Astrocyte (in vitro differentiated cells and primary cell): ENCODE results near the gene HHIPL2. TPM values are rescaled to one million over a fixed set of nuclear protein-coding genes. Genes with fewer than 3 reads are reported as not detected.

ENCODE experiments used
- DNase-seq: peaks from one replicate; pipeline ENCODE4 v3.0.0-alpha.2; 2010; ENCODE audit warnings: low read depth
- FAIRE-seq: peaks from 2 replicates; lab custom pipeline; 2011; peaks lifted over from hg19 to GRCh38; lab: Jason Lieb, UNC
- H2AFZ ChIP-seq: 2 replicates; pipeline ENCODE4 v1.6.0; 2012; ENCODE audit warnings: low read depth, low read length, inconsistent platforms
- H3K27ac ChIP-seq: 2 replicates; pipeline ENCODE4 v1.5.1; 2011; ENCODE audit warnings: low read depth, low read length, inconsistent platforms
- H3K27me3 ChIP-seq: 2 replicates; pipeline ENCODE4 v1.6.0; 2011; ENCODE audit warnings: low read length, inconsistent platforms; ENCODE audit not compliant: insufficient read depth
- H3K36me3 ChIP-seq: 2 replicates; pipeline ENCODE4 v1.5.1; 2011; ENCODE audit warnings: low read length, inconsistent platforms; ENCODE audit not compliant: insufficient read depth
- H3K4me1 ChIP-seq: 2 replicates; pipeline ENCODE4 v1.5.1; 2011; ENCODE audit warnings: low read length, inconsistent platforms; ENCODE audit not compliant: insufficient read depth
- H3K4me2 ChIP-seq: 2 replicates; pipeline ENCODE4 v1.6.0; 2012; ENCODE audit warnings: low read length, inconsistent platforms
- H3K4me3 ChIP-seq: 2 replicates; pipeline ENCODE4 v1.5.1; 2011; ENCODE audit warnings: low read depth, mild to moderate bottlenecking, low read length, inconsistent platforms; ENCODE audit not compliant: insufficient read depth
- H3K79me2 ChIP-seq: 2 replicates; pipeline ENCODE4 v1.6.0; 2012; ENCODE audit warnings: mild to moderate bottlenecking, low read length, inconsistent platforms; ENCODE audit not compliant: insufficient read depth
- H3K9ac ChIP-seq: 2 replicates; pipeline ENCODE4 v1.6.0; 2012; ENCODE audit warnings: mild to moderate bottlenecking, low read length, inconsistent platforms
- H3K9me3 ChIP-seq: 2 replicates; pipeline ENCODE4 v1.5.1; 2012; ENCODE audit warnings: low read depth, mild to moderate bottlenecking, low read length, inconsistent platforms; ENCODE audit not compliant: insufficient read depth
- H4K20me1 ChIP-seq: 2 replicates; pipeline ENCODE4 v1.6.0; 2012; ENCODE audit warnings: low read length, inconsistent platforms; ENCODE audit not compliant: insufficient read depth
- H3K27ac Mint-ChIP-seq: one replicate; pipeline ENCODE4 v1.8.0; 2021; ENCODE audit warnings: mild to moderate bottlenecking, mixed read lengths; ENCODE audit not compliant: unreplicated experiment
- H3K27me3 Mint-ChIP-seq: one replicate; pipeline ENCODE4 v1.8.0; 2021; ENCODE audit warnings: low read depth, mixed read lengths; ENCODE audit not compliant: unreplicated experiment
- H3K36me3 Mint-ChIP-seq: one replicate; pipeline ENCODE4 v1.8.0; 2021; ENCODE audit warnings: low read depth, mixed read lengths; ENCODE audit not compliant: unreplicated experiment
- H3K4me1 Mint-ChIP-seq: one replicate; pipeline ENCODE4 v1.8.0; 2021; ENCODE audit warnings: low read depth, mixed read lengths; ENCODE audit not compliant: unreplicated experiment
- H3K4me3 Mint-ChIP-seq: one replicate; pipeline ENCODE4 v1.8.0; 2021; ENCODE audit warnings: mild to moderate bottlenecking, moderate library complexity, mixed read lengths; ENCODE audit not compliant: unreplicated experiment
- H3K9me3 Mint-ChIP-seq: one replicate; pipeline ENCODE4 v1.8.0; 2021; ENCODE audit warnings: mild to moderate bottlenecking, mixed read lengths; ENCODE audit not compliant: unreplicated experiment
- CTCF ChIP-seq: IDR thresholded peaks from 2 replicates; pipeline ENCODE4 v1.5.1; 2011; ENCODE audit warnings: low read depth, mild to moderate bottlenecking, inconsistent platforms, low read length, moderate library complexity; ENCODE audit not compliant: insufficient read depth
- EZH2 ChIP-seq: IDR thresholded peaks from 2 replicates; pipeline ENCODE4 v1.6.1; 2012; ENCODE audit warnings: mild to moderate bottlenecking, low read length, inconsistent platforms; ENCODE audit not compliant: insufficient read depth
- total RNA-seq: library from RNA; stranded (reverse); gene quantifications from 2 replicates; pipeline ENCODE4 v1.2.1, GENCODE V29; 2021

The HHIPL2 gene
- total RNA-seq, 1 donor from 2014 or later: 0.16 TPM

- Histone ChIP-seq H3K4me2 (no peak overlapping the region), H4K20me1 (no peaks in the 10 kb centered on the region), H3K4me3 (no peak overlapping the region), H3K9ac (no peak overlapping the region), H3K27ac (no peak overlapping the region), H2AFZ (no peak overlapping the region), H3K4me1 (no peaks in the 10 kb centered on the region), H3K36me3 (peaks cover 11% of the 10 kb centered on the region), H3K79me2 (peaks cover 2% of the 10 kb centered on the region), H3K27me3 (no peaks in the 10 kb centered on the region), H3K9me3 (no peaks in the 10 kb centered on the region)
- no peak overlapping the region for H3K27ac Mint-ChIP-seq
- no peak overlapping the region for H3K4me3 Mint-ChIP-seq
- TF ChIP-seq CTCF (no peak), EZH2 (no peak)
- H3K9me3 Mint-ChIP-seq: no peaks in the 10 kb centered on the region
- H3K27me3 Mint-ChIP-seq: no peaks in the 10 kb centered on the region
- peaks cover 8% of the 10 kb centered on the region for H3K4me1 Mint-ChIP-seq
- FAIRE-seq (no peak), DNase-seq (no peak)
- H3K36me3 Mint-ChIP-seq: peaks cover 12% of the 10 kb centered on the region
Observed at GRCh38 chr1:222579316-222579715, 31.4 kb upstream of the HHIPL2 start.

- Mint-ChIP-seq H3K36me3 (peaks cover 26% of the 10 kb centered on the region), H3K27me3 (no peaks in the 10 kb centered on the region), H3K27ac (no peak overlapping the region), H3K4me1 (no peaks in the 10 kb centered on the region), H3K4me3 (no peak overlapping the region), H3K9me3 (no peaks in the 10 kb centered on the region)
- FAIRE-seq (no peak), DNase-seq (no peak)
- Histone ChIP-seq H3K4me2 (no peak overlapping the region), H3K9me3 (no peaks in the 10 kb centered on the region), H3K4me3 (no peak overlapping the region), H4K20me1 (no peaks in the 10 kb centered on the region), H3K9ac (no peak overlapping the region), H3K79me2 (no peaks in the 10 kb centered on the region), H3K36me3 (peaks cover 8% of the 10 kb centered on the region), H3K27me3 (no peaks in the 10 kb centered on the region), H2AFZ (no peak overlapping the region), H3K27ac (no peak overlapping the region), H3K4me1 (no peaks in the 10 kb centered on the region)
- no peak for TF ChIP-seq CTCF
- no peak for TF ChIP-seq EZH2
Observed at GRCh38 chr1:222570837-222571236, 22.9 kb upstream of the HHIPL2 start.

GRCh38 chr1:222561656-222562055 lies 13.8 kb upstream of the HHIPL2 start:
- H3K36me3 ChIP-seq: peaks cover 16% of the 10 kb centered on the region
- no peaks in the 10 kb centered on the region for H3K79me2 ChIP-seq
- H3K9ac ChIP-seq: no peak overlapping the region
- no peak overlapping the region for H3K27ac ChIP-seq
- FAIRE-seq (no peak), DNase-seq (no peak)
- H3K4me1 ChIP-seq: no peaks in the 10 kb centered on the region
- Mint-ChIP-seq H3K9me3 (no peaks in the 10 kb centered on the region), H3K36me3 (peaks cover 8% of the 10 kb centered on the region), H3K4me1 (no peaks in the 10 kb centered on the region), H3K27ac (no peak overlapping the region), H3K4me3 (no peak overlapping the region), H3K27me3 (no peaks in the 10 kb centered on the region)
- H2AFZ ChIP-seq: no peak overlapping the region
- no peaks in the 10 kb centered on the region for H4K20me1 ChIP-seq
- H3K9me3 ChIP-seq: no peaks in the 10 kb centered on the region
- no peak overlapping the region for H3K4me2 ChIP-seq
- no peak for TF ChIP-seq EZH2
- H3K27me3 ChIP-seq: no peaks in the 10 kb centered on the region
- no peak overlapping the region for H3K4me3 ChIP-seq
